Osteoblast (primary cell): ENCODE results near the gene PTTG1. TPM values are rescaled to one million over a fixed set of nuclear protein-coding genes. Genes with fewer than 3 reads are reported as not detected.

Experiments
- DNase-seq: peaks from one replicate; pipeline ENCODE4 v3.0.0; 2011; ENCODE audit warnings: low spot score, mixed read lengths; ENCODE audit not compliant: insufficient read length; ENCODE audit errors: missing footprints
- H2AFZ ChIP-seq: 2 replicates; pipeline ENCODE4 v1.6.0; 2011; ENCODE audit warnings: mild to moderate bottlenecking, low read length
- H3K27ac ChIP-seq: 2 replicates; pipeline ENCODE4 v1.5.1; 2011; ENCODE audit warnings: mild to moderate bottlenecking, low read depth, low read length, moderate library complexity
- H3K27me3 ChIP-seq: 2 replicates; pipeline ENCODE4 v1.6.0; 2012; ENCODE audit warnings: mild to moderate bottlenecking, control low read depth, inconsistent platforms, low read length, moderate library complexity; ENCODE audit not compliant: insufficient read depth
- H3K36me3 ChIP-seq: 2 replicates; pipeline ENCODE4 v1.5.1; 2011; ENCODE audit warnings: mild to moderate bottlenecking, low read length, control low read depth, moderate library complexity; ENCODE audit not compliant: insufficient read depth
- H3K4me1 ChIP-seq: 2 replicates; pipeline ENCODE4 v1.5.1; 2011; ENCODE audit warnings: mild to moderate bottlenecking, low read length, control low read depth, moderate library complexity; ENCODE audit not compliant: insufficient read depth
- H3K4me2 ChIP-seq: 2 replicates; pipeline ENCODE4 v1.6.0; 2011; ENCODE audit warnings: mild to moderate bottlenecking, low read length; ENCODE audit not compliant: insufficient read depth
- H3K4me3 ChIP-seq: fragments of 200-600 bp; sonication (generic); 3 replicates; pipeline ENCODE4 v1.5.1; 2012; ENCODE audit warnings: mild to moderate bottlenecking, low read length, inconsistent platforms; ENCODE audit not compliant: insufficient read depth
- H3K79me2 ChIP-seq: 2 replicates; pipeline ENCODE4 v1.6.0; 2012; ENCODE audit warnings: mild to moderate bottlenecking, low read length, control low read depth, inconsistent platforms; ENCODE audit not compliant: insufficient read depth
- H3K9me3 ChIP-seq: 2 replicates; pipeline ENCODE4 v1.5.1; 2011; ENCODE audit warnings: low read depth, low read length, control low read depth
- H4K20me1 ChIP-seq: 2 replicates; pipeline ENCODE4 v1.6.0; 2012; ENCODE audit warnings: mild to moderate bottlenecking, low read length, control low read depth; ENCODE audit not compliant: insufficient read depth
- CTCF ChIP-seq: IDR thresholded peaks from 2 replicates; pipeline ENCODE4 v1.5.1; 2011; ENCODE audit warnings: mild to moderate bottlenecking, low read depth, low read length, moderate library complexity; ENCODE audit errors: extremely low read depth
- total RNA-seq: library from RNA; depleted of rRNA; stranded (reverse); fragments of >200 nt; gene quantifications from 2 replicates; pipeline ENCODE4 v1.2.3, GENCODE V29; 2012

Gene PTTG1
- total RNA-seq, 1 donor, result 41.3 TPM

- peak; percentile 97 for DNase-seq
- Histone ChIP-seq H3K4me3 (peak within 1 kb of the TSS; percentile 86), H3K27ac (peak within 1 kb of the TSS; percentile 92), H4K20me1 (no peaks in the 10 kb centered on the region), H3K36me3 (peaks cover 34% of the 10 kb centered on the region), H3K9me3 (no peaks in the 10 kb centered on the region), H2AFZ (peak within 1 kb of the TSS; percentile 93), H3K4me1 (peaks cover 11% of the 10 kb centered on the region), H3K4me2 (peak within 1 kb of the TSS; percentile 98), H3K79me2 (peaks cover 38% of the 10 kb centered on the region), H3K27me3 (no peaks in the 10 kb centered on the region)
- TF ChIP-seq CTCF, result no peak
Measured at GRCh38 chr5:160399402-160400353, 22.0 kb upstream of the PTTG1 start, which contains the start of gene FAM200C. FAM200C (minus strand) TSS chr5:160400054; CDS start chr5:160395490, 4,564 bp downstream.

GRCh38 chr5:160418561-160419457 lies 2.8 kb upstream of the PTTG1 start, which contains the start of gene SLU7:
SLU7 (minus strand) TSS chr5:160419081; CDS start chr5:160415294, 3,787 bp downstream.
- DNase-seq, result peak; percentile 95
- no peak for TF ChIP-seq CTCF
- Histone ChIP-seq H3K4me2 (peak within 1 kb of the TSS; percentile 99), H3K27ac (peak within 1 kb of the TSS; percentile 95), H3K4me3 (peak within 1 kb of the TSS; percentile 94), H3K79me2 (peaks cover 53% of the 10 kb centered on the region), H3K36me3 (peaks cover 12% of the 10 kb centered on the region), H3K9me3 (no peaks in the 10 kb centered on the region), H2AFZ (peak within 1 kb of the TSS; percentile 93), H3K4me1 (peaks cover 36% of the 10 kb centered on the region), H4K20me1 (no peaks in the 10 kb centered on the region), H3K27me3 (no peaks in the 10 kb centered on the region)

GRCh38 chr5:160419458-160420330 lies 2.0 kb upstream of the PTTG1 start:
- Histone ChIP-seq H3K4me3 (peak overlapping the region; percentile 94), H3K27ac (peak overlapping the region; percentile 95), H3K9me3 (no peaks in the 10 kb centered on the region), H3K4me1 (peaks cover 45% of the 10 kb centered on the region), H2AFZ (peak overlapping the region; percentile 91), H3K4me2 (peak overlapping the region; percentile 99), H3K36me3 (peaks cover 4% of the 10 kb centered on the region), H4K20me1 (no peaks in the 10 kb centered on the region), H3K79me2 (peaks cover 61% of the 10 kb centered on the region), H3K27me3 (no peaks in the 10 kb centered on the region)
- no peak for TF ChIP-seq CTCF
- no peak for DNase-seq
